ENCODE results near the gene HAT1. TPM values are rescaled to one million over a fixed set of nuclear protein-coding genes. Genes with fewer than 3 reads are reported as not detected.

Gene HAT1
- total and polyA plus RNA-seq, 12 donors = 6.2 to 45.5 (median 36.6) TPM

GRCh38 chr2:172011812-172012575 lies 89.7 kb downstream of the HAT1 start:
- Histone ChIP-seq H3K27me3 (no peaks in the 10 kb centered on the region), H3K4me1 (peaks cover 0 to 17% (median 0%) of the 10 kb centered on the region in 9 donors), H3K36me3 (no peaks in the 10 kb centered on the region), H3K9me3 (peaks cover 0 to 4% (median 0%) of the 10 kb centered on the region in 11 donors), H3K27ac (no peak overlapping the region), H3K4me3 (no peak overlapping the region)
- DNase-seq = no peak
- intact Hi-C loops (cut with DNase I) = no loop called here
- WGBS, 2 donors = 80 to 81% methylated on average over 11 of the region's 11 CpGs
- no peak for ATAC-seq
- TF ChIP-seq CTCF (IDR thresholded peaks at IDR 0.05) = no peak

GRCh38 chr2:172012677-172013391 lies 90.6 kb downstream of the HAT1 start:
- ATAC-seq (peak in 1 of 8 donors; percentile 27), DNase-seq (no peak)
- H3K36me3 ChIP-seq = no peaks in the 10 kb centered on the region
- H3K27me3 ChIP-seq = no peaks in the 10 kb centered on the region
- no peak for TF ChIP-seq CTCF (IDR thresholded peaks at IDR 0.05)
- H3K9me3 ChIP-seq = no peaks in the 10 kb centered on the region
- H3K4me3 ChIP-seq = no peak overlapping the region
- no peak overlapping the region for H3K27ac ChIP-seq
- WGBS, 2 donors = 63 to 67% methylated on average over 9 of the region's 9 CpGs
- intact Hi-C loops (cut with DNase I) = no loop called here
- H3K4me1 ChIP-seq = peaks cover 0 to 17% (median 0%) of the 10 kb centered on the region in 9 donors

- TF ChIP-seq CTCF (IDR thresholded peaks at IDR 0.05) = no peak
- Histone ChIP-seq H3K9me3 (no peaks in the 10 kb centered on the region), H3K4me1 (peaks cover 0 to 20% (median 0%) of the 10 kb centered on the region in 9 donors), H3K27ac (no peak overlapping the region), H3K36me3 (no peaks in the 10 kb centered on the region), H3K27me3 (no peaks in the 10 kb centered on the region), H3K4me3 (no peak overlapping the region)
- DNase-seq (no peak), ATAC-seq (no peak)
- 81 to 86% methylated on average over 4 of the region's 4 CpGs for WGBS, 2 donors
- intact Hi-C loops (cut with DNase I) = no loop called here
Measured at GRCh38 chr2:172013396-172013795, 91.1 kb downstream of the HAT1 start.

GRCh38 chr2:172021074-172021931 lies 99.0 kb downstream of the HAT1 start:
- H3K27me3 ChIP-seq = no peaks in the 10 kb centered on the region
- peak overlapping the region in 3 of 10 donors; percentile 26 to 30 (median 27) for H3K4me3 ChIP-seq
- peaks cover 0 to 23% (median 0%) of the 10 kb centered on the region in 9 donors for H3K4me1 ChIP-seq
- no peak overlapping the region for H3K27ac ChIP-seq
- no peaks in the 10 kb centered on the region for H3K36me3 ChIP-seq
- intact Hi-C loops (cut with DNase I) = no loop called here
- DNase-seq (no peak), ATAC-seq (no peak)
- H3K9me3 ChIP-seq = no peaks in the 10 kb centered on the region
- no peak for TF ChIP-seq CTCF (IDR thresholded peaks at IDR 0.05)
- 51 to 56% methylated on average over 8 of the region's 8 CpGs for whole genome bisulfite sequencing, 2 donors
